Activated T-helper 2 cell treated with anti-CD3 and anti-CD28 coated beads, Interferon-gamma antibody, Interleukin-2, Interleukin-4, amounts not matched to agents 10 μg/mL and 5 μg/mL and 100 μg/mL, durations not matched to agents 14 hours and 24 hours and 36 hours (primary cell): ENCODE results near the gene CLEC16A. TPM values are rescaled to one million over a fixed set of nuclear protein-coding genes. Genes with fewer than 3 reads are reported as not detected.

Experiments used
- DNase-seq: peaks from one replicate; pipeline ENCODE4 v3.0.0; 2021; ENCODE audit warnings: low spot score
- H3K27ac Mint-ChIP-seq: one replicate; pipeline ENCODE4 v1.8.0; 2021; ENCODE audit warnings: mixed read lengths
- H3K27me3 Mint-ChIP-seq: one replicate; pipeline ENCODE4 v1.8.0; 2021; ENCODE audit warnings: low read depth, mixed read lengths
- H3K36me3 Mint-ChIP-seq: one replicate; pipeline ENCODE4 v1.8.0; 2021; ENCODE audit warnings: low read depth, mixed read lengths
- H3K4me1 Mint-ChIP-seq: one replicate; pipeline ENCODE4 v1.8.0; 2021; ENCODE audit warnings: low read depth, mixed read lengths
- H3K4me3 Mint-ChIP-seq: one replicate; pipeline ENCODE4 v1.8.0; 2021; ENCODE audit warnings: low read depth, mild to moderate bottlenecking, moderate library complexity, mixed read lengths
- H3K9me3 Mint-ChIP-seq: one replicate; pipeline ENCODE4 v1.8.0; 2021; ENCODE audit warnings: mixed read lengths
- intact Hi-C: fragments of 100-400 bp; cut with micrococcal nuclease; formaldehyde crosslinking; loops from one replicate; pipeline ENCODE4 v1.15.1; 2023
- total RNA-seq: library from RNA; stranded (reverse); gene quantifications from 2 replicates; pipeline ENCODE4 v1.2.3, GENCODE V29; 2022

Gene CLEC16A
- total RNA-seq, 1 donor from 2014 or later = 48.7 TPM

DNA sequence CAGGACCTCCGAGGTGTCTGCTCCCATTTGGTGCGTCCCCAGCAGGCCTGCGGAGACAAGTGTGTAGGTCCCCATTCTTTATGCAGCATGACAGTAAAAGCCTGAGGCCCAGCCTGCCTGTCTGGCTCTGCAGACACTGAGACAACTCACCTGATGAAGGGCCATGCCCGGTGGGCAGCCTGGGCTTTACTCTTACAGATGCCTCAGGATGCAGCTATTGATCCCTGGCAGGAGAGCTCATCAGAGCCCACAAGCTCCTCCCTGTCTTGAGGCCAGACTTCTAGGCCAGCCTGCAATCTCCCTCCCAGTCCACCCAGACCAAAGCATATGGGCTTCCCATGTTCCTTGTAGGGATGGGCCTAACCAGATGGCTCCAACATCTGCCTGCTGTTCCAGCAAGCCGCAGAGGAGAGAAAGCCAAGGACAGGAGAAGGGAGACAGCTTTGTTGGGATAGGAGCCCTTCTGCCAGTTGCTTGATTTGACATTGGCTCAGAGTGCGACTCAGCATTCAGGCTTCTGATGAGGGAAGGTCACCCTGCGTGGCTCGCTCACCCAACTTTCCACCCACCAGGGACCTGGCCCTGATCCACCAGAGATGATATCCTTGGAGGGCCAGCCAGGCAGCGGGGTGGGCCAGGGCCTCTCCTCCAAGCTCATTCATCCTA lies 224.2 kb downstream of the CLEC16A start:
- Mint-ChIP-seq H3K27me3 (no peaks in the 10 kb centered on the region), H3K27ac (peak overlapping the region; percentile 43), H3K4me1 (peaks cover 39% of the 10 kb centered on the region), H3K9me3 (no peaks in the 10 kb centered on the region), H3K4me3 (no peak overlapping the region), H3K36me3 (peaks cover 30% of the 10 kb centered on the region)
- intact Hi-C loops = no loop called here
- DNase-seq = no peak

DNA sequence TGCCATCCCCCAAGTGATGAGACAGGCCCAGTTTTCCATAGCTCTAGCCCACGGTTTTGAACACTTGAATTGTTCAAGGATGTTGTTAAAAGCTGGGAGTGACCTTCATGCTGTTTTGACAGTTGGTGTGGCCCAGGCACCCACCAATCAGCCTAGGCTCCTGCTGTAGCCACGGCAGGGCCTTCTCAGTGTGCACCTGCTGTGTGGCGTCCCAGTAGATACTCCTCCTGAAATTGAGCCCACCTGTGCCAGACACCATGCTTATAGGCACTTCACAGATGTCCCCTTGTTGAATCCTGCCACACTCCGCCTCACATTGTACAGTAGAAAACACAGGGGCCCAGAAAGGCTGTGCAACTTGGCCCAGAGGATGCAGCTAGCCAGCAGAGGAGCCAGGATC lies 225.3 kb downstream of the CLEC16A start:
- Mint-ChIP-seq H3K4me3 (no peak overlapping the region), H3K27ac (peak overlapping the region; percentile 12), H3K4me1 (peaks cover 44% of the 10 kb centered on the region), H3K9me3 (no peaks in the 10 kb centered on the region), H3K36me3 (peaks cover 41% of the 10 kb centered on the region), H3K27me3 (no peaks in the 10 kb centered on the region)
- DNase-seq = no peak
- intact Hi-C loops = no loop called here

DNA sequence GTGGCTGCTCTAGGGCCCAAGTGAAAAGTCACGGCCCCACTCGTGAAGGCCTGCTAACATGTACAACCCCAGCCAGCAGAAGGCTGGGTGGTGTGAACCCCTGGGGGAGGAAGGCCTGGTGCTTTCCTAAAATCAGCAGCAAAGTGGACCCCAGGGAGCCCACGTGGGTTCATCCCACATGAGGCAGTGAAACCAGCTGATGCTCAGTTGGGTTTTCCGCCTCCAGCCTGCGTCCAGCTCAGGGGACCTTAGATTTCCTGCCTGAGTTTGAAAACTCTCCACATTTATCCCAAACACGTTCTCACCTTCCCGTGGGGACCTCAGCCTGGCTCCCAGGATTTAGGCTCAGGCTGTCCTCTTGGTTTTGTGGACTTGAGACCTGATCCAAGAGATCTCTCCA lies 225.8 kb downstream of the CLEC16A start:
- Mint-ChIP-seq H3K27ac (peak overlapping the region; percentile 28), H3K36me3 (peaks cover 44% of the 10 kb centered on the region), H3K4me3 (no peak overlapping the region), H3K27me3 (no peaks in the 10 kb centered on the region), H3K9me3 (no peaks in the 10 kb centered on the region), H3K4me1 (peaks cover 45% of the 10 kb centered on the region)
- intact Hi-C loops = no loop called here
- DNase-seq = no peak

DNA sequence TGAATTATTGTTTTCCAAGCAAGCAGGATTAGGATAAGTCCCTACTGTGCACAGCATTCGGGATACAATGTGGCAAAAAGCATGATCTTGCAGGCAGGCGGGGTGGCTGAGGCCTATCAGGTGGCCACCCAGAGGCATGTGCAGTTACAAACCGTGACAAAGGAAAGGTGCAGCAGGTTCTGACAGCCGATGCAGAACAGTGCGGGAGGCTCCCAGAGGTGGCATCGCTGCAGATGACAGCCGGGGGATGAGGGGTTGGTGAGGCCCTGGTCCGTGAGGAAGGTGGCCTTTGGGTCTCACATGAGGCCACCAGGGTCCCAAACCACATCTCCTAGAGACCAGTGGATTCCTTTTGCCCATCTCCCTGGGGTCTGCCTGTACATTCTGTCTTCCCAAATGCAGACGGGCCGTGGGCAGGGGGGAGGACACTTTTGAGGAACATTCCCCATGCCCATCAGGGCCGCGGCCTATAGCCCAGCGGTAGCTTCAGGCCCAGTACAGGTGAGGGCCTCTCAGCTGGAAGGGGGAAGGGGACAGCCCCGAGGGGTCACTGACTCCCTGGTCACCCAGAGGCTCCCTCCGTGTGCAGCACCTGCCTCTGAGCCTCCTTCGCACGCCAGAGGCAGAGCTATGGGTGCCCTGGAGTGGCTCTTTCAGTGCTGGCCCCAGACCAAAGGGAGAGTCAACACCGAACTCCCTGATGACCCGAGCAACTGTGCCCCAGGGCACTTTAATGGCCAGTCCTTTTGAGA lies 226.5 kb downstream of the CLEC16A start:
- Mint-ChIP-seq H3K36me3 (peaks cover 50% of the 10 kb centered on the region), H3K4me1 (peaks cover 52% of the 10 kb centered on the region), H3K4me3 (no peak overlapping the region), H3K27ac (peak overlapping the region; percentile 60), H3K27me3 (no peaks in the 10 kb centered on the region), H3K9me3 (no peaks in the 10 kb centered on the region)
- no peak for DNase-seq
- intact Hi-C loops = no loop called here

DNA sequence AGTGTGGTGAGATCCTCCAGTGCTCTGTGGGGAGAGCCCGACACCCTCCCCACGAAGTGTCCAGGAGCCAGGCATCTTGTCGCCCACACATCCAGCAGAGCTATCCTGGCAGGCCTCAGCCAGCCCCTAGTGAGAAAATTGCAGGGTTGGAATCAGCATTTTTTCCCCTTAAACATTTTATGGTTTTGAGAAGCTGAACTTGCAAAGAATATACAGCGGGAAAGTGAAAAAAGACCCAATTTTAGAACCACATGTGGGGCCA lies 227.0 kb downstream of the CLEC16A start:
- Mint-ChIP-seq H3K36me3 (peaks cover 48% of the 10 kb centered on the region), H3K4me3 (no peak overlapping the region), H3K27ac (peak overlapping the region; percentile 60), H3K4me1 (peaks cover 55% of the 10 kb centered on the region), H3K9me3 (no peaks in the 10 kb centered on the region), H3K27me3 (no peaks in the 10 kb centered on the region)
- intact Hi-C loops = no loop called here
- DNase-seq = no peak

DNA sequence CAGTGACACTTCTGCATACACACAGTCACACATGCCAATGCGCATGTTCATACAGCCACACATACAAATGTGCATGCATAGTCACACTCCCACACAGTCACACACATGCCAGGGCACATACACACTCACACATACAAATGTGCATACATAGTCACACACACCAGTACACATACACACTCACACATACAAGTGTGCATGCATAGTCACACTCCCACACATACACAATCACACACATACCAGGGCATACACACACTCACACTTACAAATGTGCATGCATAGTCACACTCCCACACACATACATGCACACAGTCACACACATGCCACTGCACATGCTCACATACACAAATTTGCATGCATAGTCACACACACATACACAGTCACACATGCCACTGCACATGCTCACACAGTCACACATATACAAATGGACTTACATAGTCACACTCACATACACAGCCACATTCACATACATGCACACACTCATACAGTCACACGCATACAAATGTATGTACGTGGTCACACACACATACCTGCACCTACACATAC lies 227.5 kb downstream of the CLEC16A start:
- DNase-seq = no peak
- Mint-ChIP-seq H3K9me3 (no peaks in the 10 kb centered on the region), H3K4me1 (peaks cover 58% of the 10 kb centered on the region), H3K27me3 (no peaks in the 10 kb centered on the region), H3K4me3 (no peak overlapping the region), H3K36me3 (peaks cover 46% of the 10 kb centered on the region), H3K27ac (peak overlapping the region; percentile 24)
- intact Hi-C loops = no loop called here

DNA sequence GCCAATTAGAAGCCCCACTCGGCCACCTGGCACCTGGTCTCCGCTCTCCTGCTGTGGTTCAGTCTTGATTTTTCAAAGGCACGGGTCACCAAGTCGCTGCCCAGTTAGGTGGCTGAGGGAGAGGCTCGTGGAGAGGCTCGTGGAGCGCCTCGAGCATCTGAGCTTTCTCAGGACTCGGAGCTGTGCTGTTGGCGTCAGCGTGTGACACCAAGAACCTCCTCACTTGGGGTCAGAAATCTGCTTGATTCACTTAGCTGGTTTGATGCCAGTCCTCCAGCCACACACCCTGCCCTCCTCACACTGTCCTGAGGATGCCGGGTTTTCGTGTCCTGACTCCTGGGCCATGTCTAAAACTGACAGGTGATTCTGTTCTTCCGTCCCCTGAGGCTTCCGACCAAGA lies 229.1 kb downstream of the CLEC16A start:
- no peak for DNase-seq
- H3K36me3 Mint-ChIP-seq = peaks cover 38% of the 10 kb centered on the region
- H3K27ac Mint-ChIP-seq = no peak overlapping the region
- H3K27me3 Mint-ChIP-seq = no peaks in the 10 kb centered on the region
- H3K9me3 Mint-ChIP-seq = no peaks in the 10 kb centered on the region
- intact Hi-C loops = no loop called here
- peaks cover 66% of the 10 kb centered on the region for H3K4me1 Mint-ChIP-seq
- H3K4me3 Mint-ChIP-seq = no peak overlapping the region

- Mint-ChIP-seq H3K27me3 (no peaks in the 10 kb centered on the region), H3K4me1 (peaks cover 69% of the 10 kb centered on the region), H3K4me3 (no peak overlapping the region), H3K27ac (peak overlapping the region; percentile 83), H3K36me3 (peaks cover 43% of the 10 kb centered on the region), H3K9me3 (no peaks in the 10 kb centered on the region)
- intact Hi-C loops = no loop called here
- DNase-seq = no peak
These were observed 229.8 kb downstream of the CLEC16A start for GRCh38 chr16:11174141-11174540.

DNA sequence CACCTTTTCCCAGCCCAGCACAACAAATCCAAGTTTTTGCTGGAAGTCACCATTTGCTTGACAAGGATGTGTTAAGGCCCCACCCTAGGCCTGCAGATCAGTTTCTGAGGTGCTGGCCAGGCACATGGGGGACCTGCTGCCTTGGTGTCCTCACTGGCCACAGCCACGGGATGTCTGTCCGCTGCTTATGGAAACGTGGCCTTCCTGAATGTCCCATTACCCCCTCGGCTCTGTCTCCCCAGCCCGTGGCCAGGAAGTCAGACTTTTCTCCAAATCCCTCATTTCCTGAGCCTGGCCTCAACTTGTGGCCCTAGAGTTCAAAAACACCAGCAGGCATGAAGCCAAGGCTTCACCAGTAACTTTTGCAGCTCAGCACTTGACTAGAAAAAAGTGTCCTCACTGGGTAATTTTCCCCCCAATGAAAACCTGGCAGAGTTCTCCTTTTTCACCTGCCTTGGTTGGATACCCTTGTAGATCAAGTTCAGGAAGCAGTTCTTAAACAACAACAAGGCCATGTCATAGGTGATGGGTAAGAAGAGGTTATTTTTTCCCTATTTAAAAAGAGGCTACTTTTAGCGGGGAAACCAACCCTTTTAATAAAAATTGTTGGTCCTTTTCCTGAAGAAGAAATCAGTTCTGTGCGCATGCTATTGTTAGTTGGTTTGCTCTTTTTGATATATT lies 230.9 kb downstream of the CLEC16A start:
- DNase-seq = no peak
- peaks cover 76% of the 10 kb centered on the region for H3K4me1 Mint-ChIP-seq
- peaks cover 49% of the 10 kb centered on the region for H3K36me3 Mint-ChIP-seq
- no peaks in the 10 kb centered on the region for H3K9me3 Mint-ChIP-seq
- intact Hi-C loops = loop anchor here (5.0 kb wide), 1 partner anchor 208 kb away; no protein-coding TSS in a partner anchor
- H3K4me3 Mint-ChIP-seq = no peak overlapping the region
- peak overlapping the region; percentile 83 for H3K27ac Mint-ChIP-seq
- H3K27me3 Mint-ChIP-seq = no peaks in the 10 kb centered on the region

- intact Hi-C loops = loop anchor here (2.0 to 5.0 kb wide), 2 partner anchors 77 to 209 kb away; no protein-coding TSS in a partner anchor
- peaks cover 49% of the 10 kb centered on the region for H3K36me3 Mint-ChIP-seq
- DNase-seq = peak; percentile 35
- H3K4me3 Mint-ChIP-seq = no peak overlapping the region
- H3K9me3 Mint-ChIP-seq = no peaks in the 10 kb centered on the region
- no peaks in the 10 kb centered on the region for H3K27me3 Mint-ChIP-seq
- peaks cover 79% of the 10 kb centered on the region for H3K4me1 Mint-ChIP-seq
- peak overlapping the region; percentile 83 for H3K27ac Mint-ChIP-seq
These were observed 231.5 kb downstream of the CLEC16A start for GRCh38 chr16:11175787-11176341.

GRCh38 chr16:11177578-11178160 lies 233.3 kb downstream of the CLEC16A start:
- Mint-ChIP-seq H3K27ac (peak overlapping the region; percentile 21), H3K4me1 (peaks cover 79% of the 10 kb centered on the region), H3K27me3 (no peaks in the 10 kb centered on the region), H3K9me3 (no peaks in the 10 kb centered on the region), H3K36me3 (peaks cover 49% of the 10 kb centered on the region), H3K4me3 (no peak overlapping the region)
- intact Hi-C loops = loop anchor here (2.0 to 5.0 kb wide), 2 partner anchors 75 to 210 kb away; no protein-coding TSS in a partner anchor
- DNase-seq = no peak

DNA sequence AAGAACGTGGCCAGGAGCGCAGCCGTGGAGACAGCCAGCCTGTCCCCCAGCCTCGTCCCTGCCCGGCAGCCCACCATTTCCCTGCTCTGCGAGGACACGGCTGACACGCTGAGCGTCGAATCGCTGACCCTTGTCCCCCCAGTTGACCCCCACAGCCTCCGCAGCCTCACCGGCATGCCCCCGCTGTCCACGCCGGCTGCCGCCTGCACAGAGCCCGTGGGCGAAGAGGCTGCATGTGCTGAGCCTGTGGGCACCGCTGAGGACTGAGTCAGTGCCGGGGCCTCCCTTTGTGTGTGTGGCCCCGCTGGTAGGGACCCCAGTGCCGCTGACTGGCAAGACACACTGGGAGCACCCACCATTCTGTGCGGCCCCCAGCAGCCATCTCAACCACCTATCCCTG lies 234.1 kb downstream of the CLEC16A start:
- no peak overlapping the region for H3K4me3 Mint-ChIP-seq
- no peak for DNase-seq
- H3K4me1 Mint-ChIP-seq = peaks cover 75% of the 10 kb centered on the region
- no peaks in the 10 kb centered on the region for H3K9me3 Mint-ChIP-seq
- H3K27me3 Mint-ChIP-seq = no peaks in the 10 kb centered on the region
- H3K36me3 Mint-ChIP-seq = peaks cover 49% of the 10 kb centered on the region
- peak overlapping the region; percentile 79 for H3K27ac Mint-ChIP-seq
- intact Hi-C loops = loop anchor here (5.0 kb wide), 1 partner anchor 211 kb away; no protein-coding TSS in a partner anchor
